NCI-H2029 treated with DMSO at 0.1 percent for 48 hours (cell line): ENCODE results near the gene SLC35F6.
"Not testable (repeated sequence)": the region's sequence is repeated elsewhere in the genome, so short reads cannot be mapped to it uniquely, and the experiment has no call there.

Experiments
- DNase-seq: peaks from one replicate; lab custom pipeline; 2025; lab: John Stamatoyannopoulos, UW

Gene SLC35F6

DNA sequence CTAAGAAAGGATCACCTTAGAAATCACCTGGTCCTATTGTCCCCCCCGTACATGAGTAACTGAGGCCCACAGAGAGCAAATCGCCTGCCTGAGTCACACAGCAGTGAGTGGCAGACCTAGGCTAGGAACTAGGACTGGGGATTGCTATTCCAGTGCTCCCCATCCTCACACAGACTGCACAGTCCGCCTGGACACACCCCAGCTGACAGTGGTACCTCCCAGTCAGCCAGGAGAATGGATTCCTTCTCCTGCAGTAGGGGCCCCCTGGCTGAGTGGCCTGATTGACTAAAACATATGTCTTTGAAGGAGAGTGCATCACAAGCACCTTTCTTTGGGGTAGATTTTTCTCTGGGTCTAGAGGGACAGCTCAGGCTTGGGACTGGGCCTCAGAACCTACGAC, 32.4 kb upstream of the SLC35F6 start:
- no peak for DNase-seq

DNA sequence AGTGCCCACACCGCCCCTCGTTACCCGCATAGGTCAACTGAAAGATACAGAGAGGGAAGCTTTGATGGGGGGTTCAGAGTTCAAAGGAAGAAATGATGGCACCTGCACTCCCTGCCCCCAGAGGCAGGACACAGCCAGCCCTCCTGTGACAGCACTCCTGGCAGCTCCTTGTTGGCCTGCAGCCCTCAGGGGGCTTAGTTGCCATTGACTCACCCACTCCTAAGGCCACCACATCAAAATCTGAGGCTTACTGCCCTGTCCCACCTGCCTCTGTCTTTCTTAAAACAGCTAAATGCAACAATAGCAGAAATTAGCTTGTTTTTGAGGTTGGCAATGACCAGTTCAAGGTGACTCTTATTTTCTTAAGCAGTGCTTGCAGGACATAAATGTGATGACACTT, 31.6 kb upstream of the SLC35F6 start:
- DNase-seq = no peak

DNA sequence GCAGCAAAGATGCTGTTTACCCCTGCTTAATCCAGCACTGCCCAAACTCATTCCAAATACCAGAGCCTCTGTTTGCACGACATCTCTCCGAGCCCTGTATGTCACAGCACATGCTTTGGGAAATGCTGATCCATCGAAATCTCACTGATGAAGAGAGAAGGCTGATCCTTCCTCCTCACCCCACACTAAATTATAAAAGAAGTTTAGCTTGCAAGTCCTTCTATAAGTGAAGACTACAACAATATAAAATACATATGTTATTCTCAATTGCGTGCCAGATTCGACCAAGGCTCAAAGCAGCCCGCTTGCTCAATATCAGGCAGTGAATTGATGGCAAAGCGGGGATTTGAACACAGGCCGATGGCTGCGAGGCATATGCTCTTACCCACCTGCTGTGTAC, 30.7 kb upstream of the SLC35F6 start:
- no peak for DNase-seq

DNA sequence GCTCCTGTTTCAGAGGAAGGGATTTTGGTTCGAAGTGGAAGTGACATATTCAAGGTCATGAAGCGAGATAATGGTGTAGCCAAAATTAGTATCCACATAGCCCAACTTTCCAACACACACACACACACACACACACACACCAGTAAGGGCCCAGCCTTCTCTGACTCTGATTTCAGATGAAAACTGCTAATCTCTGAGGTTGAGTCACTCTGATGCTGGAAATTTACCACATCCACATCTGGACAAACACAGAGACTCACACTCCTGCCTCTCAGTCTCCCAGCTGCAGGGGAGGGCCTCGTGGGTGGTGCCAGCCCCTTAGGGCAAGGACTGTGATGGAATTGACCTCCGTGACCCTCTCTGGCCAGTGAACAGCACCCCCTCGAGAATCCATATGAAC, 29.0 kb upstream of the SLC35F6 start:
- no peak for DNase-seq

DNA sequence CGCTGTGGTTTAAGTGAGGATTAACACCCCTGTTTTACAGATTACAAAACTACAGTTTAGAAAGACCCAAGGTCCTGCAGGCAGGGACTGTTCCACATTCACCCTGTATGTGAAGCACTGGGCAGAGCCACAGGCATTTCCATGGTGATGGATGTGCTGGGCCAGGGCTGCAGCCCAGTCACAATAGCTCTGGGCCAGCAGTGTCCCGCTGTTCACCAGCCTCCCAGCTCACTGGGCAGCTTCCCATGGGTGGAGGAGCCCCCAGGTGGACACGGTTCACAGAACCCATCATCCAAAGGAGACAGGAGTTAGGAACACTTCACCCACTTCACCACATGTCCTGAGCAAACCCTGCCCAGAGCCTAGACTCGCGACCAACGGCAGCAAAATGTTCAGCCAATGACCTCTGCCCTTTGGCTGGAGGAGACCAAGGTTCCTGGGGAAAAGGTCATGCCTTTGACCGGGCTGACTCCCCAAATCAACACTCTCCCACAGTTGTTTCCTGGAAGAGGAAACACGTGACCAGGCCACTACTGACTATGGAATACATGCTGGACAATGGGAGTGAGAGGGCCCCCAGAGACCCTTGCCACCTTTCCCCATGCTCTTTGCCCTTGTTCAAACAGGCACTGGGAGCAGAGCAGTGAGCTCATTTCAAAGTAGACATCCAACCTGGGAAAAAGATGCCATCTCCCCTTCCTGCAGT, 28.0 kb upstream of the SLC35F6 start:
- no peak for DNase-seq

DNA sequence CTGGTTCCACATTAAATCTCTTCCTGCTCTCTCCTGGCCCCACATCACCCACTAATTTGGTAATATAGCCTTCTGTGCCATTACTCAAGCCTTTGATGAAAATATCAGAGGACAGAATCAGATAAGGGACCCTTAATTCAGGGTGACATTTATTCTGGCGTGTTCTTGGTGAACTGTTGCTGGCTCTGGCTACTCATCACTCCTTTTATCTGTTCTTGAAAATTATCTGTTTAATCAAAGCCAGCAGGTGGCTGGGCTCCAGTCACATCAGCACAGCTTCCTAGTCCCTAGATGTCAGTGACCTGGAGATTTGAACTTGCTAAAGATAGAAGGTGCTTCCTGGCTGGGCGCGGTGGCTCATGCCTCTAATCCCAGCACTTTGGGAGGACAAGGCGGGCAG, 26.9 kb upstream of the SLC35F6 start:
- no peak for DNase-seq

DNA sequence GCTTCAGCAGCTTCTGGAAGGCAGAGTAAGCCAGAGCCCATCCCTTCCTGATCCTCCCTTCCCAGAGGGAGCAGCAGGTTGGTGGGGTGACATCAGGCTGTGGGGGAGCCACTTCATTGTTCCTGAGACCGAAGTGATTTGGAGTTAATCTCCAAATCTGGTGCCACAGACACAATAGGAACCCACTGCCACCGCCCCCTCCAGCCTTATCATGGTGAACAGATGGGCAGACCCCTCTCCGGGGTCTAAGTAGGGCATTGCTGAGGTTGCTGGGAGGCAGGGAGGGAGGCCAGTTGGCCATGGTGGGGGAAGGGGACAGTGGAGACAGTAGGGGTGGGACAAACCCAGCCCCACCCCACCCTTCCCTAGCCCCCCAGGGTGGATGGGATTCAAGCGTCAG, 25.6 kb upstream of the SLC35F6 start:
- DNase-seq = no peak

DNA sequence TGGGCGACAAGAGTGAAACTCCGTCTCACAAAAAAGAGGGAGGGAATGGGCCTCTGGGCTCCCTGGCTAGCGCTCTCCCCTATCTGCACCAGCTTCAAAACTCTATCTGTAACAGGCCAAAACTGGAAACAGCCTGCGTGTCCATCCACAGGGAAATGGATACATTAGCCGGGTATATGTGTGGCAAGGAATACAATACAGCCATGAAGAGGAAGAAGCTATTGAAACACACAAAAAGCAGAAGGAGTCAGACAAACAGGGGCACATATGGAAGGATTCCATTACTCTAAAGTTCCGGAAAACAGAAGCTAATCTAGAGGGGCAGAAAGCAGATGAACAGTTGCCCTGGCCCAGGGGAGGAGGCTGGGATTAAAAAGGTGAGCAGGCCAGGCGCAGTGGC, 24.6 kb upstream of the SLC35F6 start:
- DNase-seq = no peak

DNA sequence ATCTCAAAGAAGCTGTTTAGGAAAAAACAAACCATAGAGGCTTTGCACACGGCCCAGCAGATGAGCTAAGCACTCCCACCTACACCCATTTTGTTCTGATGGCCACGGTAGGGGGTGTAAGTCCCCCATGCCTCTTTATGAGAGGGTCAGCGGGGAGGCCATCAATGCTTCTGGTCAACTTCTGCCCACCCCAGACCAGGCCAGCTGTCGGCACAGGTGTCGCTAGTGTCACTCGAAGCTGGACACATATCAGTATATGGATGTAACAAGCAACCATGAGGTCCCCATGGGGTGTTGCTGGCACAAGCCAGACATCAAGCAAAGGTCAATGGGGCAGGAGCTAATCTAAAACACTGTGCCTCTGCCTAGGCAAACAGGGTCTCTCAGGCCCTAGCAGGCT, 23.7 kb upstream of the SLC35F6 start:
- DNase-seq = no peak

DNA sequence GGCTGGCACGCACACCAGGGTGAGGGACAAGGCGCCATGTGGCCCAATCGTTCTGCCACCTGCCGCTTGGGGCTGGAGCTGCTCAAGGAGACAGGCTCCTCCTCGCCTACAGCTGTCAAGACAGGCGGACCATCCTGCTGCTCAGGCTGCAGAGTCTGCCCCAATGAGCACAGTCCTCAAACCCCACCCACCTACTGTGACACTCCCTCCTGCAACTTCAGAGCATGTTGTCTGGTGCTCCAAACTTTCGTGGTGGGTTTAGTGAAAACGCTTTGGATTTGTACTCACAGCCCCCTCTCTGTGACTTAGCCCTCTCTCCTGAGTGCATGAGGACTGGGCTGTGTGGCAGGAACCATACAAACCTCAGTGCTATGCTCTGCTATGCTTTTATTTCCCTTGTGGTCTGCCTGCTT, 23.2 kb upstream of the SLC35F6 start:
- no peak for DNase-seq

DNA sequence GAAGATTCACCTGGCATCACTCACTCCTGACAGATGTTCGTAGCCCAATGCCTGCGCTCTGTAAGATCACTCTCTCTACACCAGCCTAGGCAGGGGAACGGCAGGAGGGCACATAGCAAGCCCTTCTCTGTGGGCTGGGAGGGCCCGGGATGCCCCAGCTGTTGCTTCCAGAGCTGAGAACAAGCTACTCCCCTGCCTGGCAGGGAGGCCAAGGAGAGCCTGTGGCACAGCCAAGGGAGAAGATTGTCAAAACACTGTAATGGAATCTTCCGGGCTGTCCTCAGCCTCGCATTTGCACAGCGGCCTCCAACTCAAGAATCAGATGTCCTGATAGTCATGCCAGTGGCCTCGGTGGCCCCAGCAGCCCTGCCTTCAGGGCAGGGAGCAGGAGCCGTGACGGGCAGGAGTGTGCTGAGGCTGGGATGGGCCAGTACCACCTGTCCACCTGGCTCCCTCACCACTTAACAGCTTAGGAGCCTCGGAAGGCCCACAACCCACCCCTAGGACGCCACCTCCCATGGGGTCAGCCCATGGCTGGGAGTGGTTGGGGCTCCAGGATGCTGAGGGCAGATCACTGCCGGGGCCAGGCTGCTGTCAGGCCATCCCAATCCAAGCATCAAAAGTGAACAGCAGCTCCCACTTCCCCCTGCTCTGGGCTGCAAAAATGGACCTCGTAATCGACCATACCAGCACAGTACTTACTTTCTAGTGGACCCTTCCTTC, 21.9 kb upstream of the SLC35F6 start:
- DNase-seq = no peak

DNA sequence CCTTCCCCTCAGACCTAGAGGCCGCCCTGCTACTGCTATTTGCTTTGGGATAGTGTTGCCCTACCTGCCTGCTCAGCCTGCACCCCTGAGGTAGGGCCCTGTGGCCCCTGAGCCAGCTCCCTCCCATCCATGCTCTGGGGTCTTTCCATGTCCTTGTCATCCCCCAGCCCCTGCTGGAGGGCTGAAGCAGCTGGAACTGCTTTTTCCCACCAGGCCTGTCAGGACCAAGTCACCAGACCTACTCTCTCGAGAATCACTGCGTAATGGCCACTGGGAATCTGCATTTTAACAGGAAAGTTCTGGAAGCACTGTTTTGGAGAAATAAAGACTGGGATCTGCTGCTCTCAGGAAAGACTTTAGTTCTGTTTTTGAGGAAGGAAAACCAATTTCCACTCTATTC, 20.2 kb upstream of the SLC35F6 start:
- DNase-seq = no peak

DNA sequence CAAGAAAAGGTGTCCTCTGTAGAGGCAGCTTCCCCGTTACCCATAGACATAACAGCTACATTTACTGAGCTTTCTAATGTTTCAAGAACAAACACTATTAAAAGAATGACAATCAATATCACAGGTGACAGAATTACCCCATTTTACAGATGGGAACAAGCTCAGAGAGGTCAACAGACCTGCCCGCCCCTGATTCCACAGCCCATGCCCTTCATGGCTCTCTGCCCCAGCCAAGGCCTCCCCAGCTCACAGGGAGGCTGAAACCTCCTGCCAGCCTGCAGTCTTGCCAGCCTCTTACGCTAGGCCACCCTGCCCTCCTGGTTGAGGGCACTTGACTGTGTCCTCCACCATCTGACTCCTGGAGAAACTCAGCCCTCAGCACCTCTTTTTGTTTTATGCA, 19.1 kb upstream of the SLC35F6 start:
- no peak for DNase-seq

DNA sequence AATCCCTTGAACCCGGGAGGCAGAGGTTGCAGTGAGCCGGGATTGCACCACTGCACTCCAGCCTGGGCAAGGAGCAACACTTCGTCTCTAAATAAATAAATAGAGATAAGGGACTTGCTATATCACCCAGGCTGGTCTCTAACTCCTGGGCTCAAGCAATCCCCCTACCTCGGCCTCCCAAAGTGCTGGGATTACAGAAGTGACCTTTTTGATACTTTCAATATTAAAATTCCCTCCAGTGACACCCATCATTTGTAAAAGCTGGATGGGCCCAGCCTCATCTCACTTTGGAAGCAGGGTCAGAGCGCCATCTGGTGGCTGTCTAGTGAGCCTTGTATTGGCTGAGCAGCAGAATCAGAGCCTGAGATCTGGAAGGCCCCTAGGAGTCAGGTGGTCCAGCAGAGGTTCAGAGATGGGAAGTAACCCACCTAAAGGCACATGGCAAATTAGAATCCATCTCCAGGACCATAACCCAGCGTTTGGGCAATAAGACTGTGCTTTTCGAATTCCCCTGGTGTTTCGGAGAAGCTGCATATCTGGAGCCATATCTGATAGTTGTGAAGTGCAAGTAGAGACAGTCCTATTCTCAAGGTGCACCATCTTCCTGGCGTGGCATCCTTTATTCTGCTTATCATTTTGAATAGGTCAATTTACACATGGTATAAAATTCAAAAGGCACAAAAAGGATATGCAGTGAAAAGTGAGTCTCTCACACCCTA, 18.3 kb upstream of the SLC35F6 start:
- DNase-seq = peak; percentile 33

DNA sequence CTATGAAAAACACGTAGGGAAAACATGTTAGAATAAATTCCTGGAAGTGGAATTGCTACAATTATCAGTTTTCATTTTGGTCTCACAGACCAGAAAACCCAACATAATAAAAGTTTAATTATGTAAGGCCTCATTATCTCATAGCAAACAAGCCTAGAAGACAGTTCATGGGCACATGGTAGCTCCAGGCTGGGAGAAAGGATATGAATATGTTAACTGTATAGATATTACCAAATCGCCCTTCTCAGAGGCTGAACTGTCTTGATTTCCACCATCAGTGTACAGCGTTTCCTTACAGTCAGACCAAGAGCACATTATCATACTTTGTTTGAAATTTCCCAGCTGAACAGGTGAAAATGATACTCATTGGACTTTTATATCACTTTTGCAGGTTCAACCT, 17.1 kb upstream of the SLC35F6 start:
- DNase-seq = no peak

DNA sequence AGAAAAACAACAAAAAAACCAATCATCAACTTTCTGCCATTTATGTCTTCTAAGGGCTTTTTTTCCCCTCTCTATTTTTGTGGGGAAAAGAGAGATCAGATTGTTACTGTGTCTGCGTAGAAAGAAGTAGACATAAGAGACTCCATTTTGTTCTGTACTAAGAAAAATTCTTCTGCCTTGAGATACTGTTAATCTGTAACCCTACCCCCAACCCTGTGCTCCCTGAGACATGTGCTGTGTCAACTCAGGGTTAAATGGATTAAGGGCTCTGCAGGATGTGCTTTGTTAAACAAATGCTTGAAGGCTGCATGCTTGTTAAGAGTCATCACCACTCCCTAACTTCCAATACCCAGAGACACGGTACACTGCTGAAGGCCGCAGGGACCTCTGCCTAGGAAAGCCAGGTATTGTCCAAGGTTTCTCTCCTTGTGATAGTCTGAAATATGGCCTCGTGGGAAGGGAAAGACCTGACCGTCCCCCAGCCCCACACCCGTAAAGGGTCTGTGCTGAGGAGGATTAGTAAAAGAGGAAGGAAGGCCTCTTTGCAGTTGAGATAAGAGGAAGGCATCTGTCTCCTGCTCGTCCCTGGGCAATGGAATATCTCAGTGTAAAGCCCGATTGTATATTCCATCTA, 14.2 kb upstream of the SLC35F6 start:
- not testable (repeated sequence) for DNase-seq

DNA sequence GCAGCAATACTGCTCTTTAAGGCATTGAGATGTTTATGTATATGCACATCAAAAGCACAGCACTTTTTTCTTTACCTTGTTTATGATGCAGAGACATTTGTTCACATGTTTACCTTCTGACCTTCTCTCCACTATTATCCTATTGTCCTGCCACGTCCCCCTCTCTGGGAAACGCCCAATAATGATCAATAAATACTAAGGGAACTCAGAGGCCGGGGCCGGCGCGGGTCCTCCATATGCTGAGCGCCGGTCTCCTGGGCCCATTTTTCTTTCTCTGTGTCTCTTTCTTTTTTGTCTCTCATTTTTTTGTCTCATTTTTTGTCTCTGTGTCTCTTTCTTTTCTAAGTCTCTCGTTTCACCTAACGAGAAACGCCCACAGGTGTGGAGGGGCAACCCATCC, 13.6 kb upstream of the SLC35F6 start:
- not testable (repeated sequence) for DNase-seq

DNA sequence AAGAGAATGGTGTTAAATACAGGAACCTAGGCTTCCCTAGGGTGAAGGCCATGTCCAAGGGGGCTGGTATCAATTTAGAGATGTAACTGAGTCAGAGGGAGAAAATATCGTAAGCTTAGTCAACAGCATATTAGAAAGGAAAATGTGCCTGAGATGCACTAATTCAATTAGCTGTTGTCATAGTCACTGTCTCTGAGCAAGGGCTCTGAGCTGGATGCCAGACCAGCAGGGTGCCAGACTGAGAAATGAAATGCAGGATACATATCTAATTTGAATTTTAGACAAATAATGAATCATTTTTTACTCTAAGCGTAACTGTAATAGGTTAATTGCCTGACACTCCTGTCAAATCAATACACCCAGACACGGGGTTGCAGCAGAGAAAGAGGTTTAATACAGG, 11.4 kb upstream of the SLC35F6 start:
- DNase-seq = no peak

DNA sequence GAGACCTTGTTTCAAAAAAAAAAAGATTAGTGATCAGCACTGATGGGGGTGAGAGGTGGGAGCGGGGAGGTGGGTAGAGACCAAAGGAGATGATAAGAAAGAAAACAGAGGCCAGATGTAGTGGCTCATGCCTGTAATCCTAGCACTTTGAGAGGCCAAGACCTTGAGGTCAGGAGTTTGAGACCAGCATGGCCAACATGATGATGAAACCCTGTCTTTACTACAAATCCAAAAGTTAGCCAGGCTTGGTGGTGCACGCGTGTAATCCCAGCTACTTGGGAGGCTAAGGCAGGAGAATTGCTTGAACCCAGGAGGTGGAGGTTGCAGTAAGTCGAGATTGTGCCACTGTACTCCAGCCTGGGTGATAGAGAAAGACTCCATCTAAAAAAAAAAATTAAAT, 9.5 kb upstream of the SLC35F6 start:
- no peak for DNase-seq

DNA sequence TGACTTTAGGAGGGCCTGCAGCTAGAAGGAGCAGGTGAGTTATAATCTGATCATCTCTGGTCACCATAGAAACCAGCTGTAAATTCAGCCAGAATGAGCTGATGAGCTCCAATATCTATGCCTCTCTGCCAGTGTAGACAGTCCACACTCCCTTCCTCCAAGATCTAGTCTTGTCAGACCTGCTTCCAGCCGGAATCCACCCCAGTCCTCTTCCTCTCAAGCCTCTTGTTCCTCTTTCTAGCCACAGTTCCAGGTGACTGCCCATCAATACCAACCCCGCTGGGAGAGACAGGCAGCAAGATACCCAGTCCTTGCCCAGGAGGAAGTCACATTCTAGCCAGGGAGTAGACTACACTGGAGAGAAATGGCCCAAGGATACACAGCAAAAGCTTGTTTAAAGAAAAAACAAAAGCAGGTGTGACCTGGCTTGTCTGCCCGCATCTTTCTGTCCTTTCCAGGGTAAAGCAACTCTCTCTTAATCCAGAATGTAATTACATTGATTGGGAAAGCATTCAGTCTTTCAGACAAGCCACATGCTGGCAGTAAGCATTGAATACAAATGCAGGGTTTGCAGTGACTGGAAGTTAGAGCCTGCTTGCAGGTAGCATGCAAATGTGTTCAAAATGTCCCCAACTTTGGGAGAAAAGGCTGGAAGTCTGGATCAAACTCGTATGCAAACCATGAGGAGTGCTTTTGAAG, 9.0 kb upstream of the SLC35F6 start:
- peak; percentile 17 for DNase-seq

DNA sequence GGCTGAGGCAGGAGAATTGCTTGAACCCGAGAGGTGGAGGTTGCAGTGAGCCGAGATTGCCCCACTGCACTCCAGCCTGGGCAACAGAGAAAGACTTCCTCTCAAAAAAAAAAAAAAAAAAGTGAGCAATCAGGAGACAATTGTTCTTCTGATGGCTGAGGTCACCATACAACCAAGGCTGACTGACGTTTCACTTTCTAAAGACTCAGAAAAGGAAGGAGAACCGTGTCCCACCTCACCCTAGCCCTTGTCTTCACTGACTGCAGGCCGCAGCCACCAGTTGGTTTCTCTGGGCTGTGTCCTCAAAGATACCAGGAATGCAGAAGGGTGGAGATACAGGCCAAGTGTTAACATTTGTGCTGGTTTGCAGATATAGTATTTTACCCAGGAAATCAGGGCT, 7.7 kb upstream of the SLC35F6 start:
- DNase-seq = no peak
